GM18520 (cell line): ENCODE measurements around the gene PAQR5.
"Not testable (repeated sequence)": the region's sequence is repeated elsewhere in the genome, so short reads cannot be mapped to it uniquely, and the experiment has no call there.

ENCODE experiments used
- ATAC-seq: cut with Tn5 transposase; IDR thresholded peaks from one replicate; pipeline ENCODE4 v1.9.1; 2021; ENCODE audit not compliant: unreplicated experiment

Gene PAQR5

DNA sequence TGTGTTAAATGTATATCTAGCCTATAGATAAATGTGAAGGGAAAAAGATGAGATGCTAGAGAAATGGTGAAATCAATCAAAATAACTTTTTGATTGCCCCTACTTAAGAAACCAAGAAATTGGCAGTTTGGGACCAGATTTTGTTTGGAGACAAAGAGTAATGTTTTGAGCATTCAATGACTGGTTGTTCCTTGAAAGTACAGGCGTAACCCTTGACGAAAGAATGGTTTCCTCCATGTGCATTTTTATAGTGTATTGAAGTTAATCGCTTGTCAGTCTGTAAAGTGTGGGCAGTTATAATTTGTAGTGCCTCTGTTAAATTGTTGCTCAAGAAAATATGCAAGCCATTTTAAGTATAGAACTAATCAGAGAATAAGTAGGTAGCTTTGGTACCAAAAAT, 116.7 kb downstream of the PAQR5 start:
- no peak for ATAC-seq

DNA sequence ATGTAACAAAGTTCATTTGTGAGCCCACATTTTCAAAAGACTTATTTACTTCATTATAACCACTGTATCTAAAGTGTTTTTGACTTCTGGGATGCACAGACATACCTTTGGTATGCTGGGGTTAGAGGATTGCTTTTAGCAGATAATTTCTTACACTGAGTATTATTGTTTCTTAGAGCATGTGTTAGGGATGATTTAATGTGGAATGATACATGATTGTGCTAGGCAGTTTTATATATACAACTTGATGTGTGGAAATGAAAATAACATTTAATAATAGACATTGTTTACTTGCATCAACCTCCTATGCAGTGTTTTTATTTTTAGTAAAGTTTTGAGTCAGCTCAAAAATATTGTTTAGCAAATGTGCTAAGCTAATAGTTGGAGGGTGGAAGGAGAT, 118.9 kb downstream of the PAQR5 start:
- ATAC-seq, result no peak

DNA sequence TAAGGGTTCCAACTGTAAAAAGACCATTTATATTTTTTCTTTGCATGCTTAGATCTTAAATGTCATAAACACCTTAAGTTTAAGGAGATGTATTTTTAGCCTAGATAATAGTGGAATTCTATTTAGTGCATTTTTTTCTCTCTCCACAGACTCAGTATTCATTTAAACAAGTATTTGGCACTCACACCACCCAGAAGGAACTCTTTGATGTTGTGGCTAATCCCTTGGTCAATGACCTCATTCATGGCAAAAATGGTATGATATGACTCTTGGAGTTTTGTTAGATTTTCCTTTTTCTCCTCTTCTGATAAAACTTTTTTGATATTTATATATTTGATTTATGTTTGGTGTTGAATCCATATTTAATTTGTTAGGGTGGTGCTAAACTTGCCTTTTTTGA, 122.8 kb downstream of the PAQR5 start:
- no peak for ATAC-seq

DNA sequence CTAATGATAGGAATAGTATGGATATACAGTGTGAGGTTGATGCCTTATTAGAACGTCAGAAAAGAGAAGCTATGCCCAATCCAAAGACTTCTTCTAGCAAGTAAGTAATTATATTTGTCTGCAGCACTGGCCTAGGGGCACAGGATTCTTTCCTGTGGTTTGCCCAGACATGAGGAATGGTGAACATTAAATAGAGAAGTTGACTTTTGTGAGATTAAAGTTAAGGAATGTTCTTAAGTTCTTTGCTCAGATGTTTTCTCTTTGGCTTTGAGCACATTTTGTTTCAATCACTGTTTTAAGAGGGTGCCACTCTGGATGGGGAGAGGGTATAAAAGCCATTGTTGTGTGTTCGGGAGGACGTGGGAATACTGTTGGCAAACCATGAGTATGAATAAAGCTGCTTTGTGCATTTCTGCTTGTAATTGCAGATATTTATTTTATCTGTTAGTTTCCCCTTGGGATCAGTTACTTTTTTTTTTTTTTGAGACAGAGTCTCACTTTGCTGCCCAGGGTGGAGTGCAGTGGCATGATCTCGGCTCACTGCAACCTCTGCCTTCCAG, 123.7 kb downstream of the PAQR5 start:
- ATAC-seq, result no peak

DNA sequence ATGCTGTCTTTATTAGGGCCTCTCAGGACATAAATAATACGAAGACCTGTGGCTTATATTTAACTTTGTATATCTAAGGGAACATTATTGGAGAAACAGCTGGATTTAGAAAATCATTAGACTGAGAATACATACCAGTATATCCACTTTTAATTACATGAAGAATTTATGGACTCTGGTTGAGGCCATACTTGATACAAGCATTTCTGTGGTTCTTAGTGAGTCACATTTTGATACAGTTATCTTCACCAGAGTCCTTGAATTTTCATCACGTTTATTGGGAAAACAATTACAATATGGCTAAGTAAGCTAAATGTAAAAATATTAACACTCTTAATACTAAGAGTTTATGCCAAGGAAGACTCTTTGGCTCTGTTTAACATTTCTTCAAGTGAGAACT, 125.3 kb downstream of the PAQR5 start:
- ATAC-seq, result no peak

DNA sequence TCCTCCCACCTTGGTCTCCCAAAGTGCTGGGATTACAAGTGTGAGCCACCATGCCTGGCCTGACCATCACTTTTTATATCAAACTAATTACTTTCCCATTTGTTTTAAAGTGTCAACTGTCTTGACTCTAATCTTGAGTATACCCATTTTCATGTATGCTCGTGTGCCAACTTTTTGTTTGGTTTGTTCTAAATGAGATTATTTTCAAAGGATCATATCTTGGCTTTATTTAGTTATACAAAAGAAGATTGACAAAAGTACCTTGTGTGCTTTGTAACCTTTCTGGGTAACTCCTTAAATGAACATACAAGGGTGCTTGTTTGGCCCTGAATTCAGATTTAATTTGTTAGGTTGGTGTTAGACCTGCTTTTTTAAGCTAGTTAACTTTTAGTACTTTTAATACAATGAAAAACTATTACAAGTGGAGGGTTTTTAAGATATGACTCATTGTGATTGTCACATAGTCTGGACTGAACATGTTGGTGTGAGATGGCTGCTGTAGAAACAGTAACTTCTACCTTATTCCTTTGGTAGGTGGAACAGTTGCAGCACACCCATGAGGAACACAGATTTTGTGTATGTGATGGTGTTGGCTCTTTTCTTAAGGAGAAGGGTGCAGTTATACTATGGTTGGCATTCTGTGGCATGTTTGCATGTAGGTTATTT, 126.2 kb downstream of the PAQR5 start:
- ATAC-seq, result no peak

DNA sequence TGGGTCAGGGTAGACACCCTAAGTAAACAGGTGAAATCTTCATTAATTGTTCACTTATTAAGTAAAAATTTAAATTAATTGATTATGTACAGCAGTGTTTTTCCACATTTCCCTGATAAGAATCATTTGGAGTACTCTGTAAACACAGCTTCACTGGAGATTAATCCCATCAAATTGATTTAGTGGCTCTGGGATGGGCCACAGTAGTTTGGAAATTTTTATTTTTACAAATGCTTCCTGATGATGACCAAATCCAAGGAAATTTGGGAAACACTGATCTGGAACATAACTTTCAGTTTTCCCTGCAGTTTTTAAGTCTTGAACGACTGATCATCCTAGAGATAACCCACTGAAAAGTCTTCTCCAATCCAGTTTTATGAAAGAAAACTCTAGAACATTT, 135.1 kb downstream of the PAQR5 start:
- ATAC-seq, result no peak

DNA sequence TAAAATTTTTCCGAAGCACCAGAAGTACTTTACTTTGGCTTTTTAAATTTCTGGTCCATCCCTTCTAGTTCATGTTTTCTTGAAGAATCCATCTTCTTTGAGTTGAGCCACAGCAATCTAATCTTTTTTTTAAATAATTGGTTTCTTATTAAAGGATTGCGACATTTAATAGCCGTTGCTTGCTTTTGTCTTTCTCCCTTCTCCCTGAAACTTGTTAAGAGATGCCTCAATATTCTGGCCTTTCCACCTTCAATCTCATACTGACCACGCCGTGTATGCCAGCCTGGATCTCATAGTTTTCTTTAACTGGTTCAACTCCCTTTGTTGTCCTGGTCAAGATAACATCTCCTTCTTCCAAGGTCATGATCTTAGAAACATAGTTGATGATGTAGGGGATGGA, 135.5 kb downstream of the PAQR5 start:
- ATAC-seq, result no peak

DNA sequence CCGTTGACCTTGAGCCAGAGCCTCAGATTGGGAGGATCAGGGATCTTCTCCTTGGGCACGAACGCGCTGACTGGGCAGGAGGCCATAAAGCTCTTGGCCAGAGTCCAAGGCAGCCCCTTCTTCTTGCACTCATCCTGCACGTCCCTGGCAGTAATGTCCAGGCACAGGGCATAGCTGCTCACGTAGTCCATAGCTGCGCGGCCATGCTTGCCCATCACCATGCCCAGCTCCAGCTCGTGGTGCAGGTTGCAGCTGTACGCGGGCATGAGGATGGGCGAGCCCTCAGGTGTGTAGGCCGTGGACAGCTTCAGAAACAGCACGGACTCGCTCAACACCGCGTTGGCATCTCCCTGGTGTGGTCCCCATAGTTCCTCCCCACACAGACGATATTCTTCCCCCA, 136.0 kb downstream of the PAQR5 start:
- ATAC-seq, result no peak

DNA sequence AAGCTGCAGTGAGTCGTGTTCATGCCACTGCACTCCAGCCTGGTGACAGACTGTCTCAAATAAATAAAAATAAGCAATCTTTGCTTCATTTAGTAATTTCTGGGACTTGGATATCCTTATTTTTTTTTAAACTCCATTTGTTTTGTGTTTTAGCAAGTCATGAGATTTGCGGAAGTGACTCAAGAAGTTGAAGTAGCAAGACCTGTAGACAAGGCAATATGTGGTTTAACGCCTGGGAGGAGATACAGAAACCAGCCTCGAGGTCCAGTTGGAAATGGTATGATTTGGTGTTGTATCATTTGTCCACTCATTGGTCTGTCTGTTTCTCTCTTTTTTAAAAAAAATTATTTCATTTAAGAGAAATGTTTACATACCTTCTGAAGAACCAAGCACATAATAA, 137.3 kb downstream of the PAQR5 start:
- ATAC-seq, result no peak

DNA sequence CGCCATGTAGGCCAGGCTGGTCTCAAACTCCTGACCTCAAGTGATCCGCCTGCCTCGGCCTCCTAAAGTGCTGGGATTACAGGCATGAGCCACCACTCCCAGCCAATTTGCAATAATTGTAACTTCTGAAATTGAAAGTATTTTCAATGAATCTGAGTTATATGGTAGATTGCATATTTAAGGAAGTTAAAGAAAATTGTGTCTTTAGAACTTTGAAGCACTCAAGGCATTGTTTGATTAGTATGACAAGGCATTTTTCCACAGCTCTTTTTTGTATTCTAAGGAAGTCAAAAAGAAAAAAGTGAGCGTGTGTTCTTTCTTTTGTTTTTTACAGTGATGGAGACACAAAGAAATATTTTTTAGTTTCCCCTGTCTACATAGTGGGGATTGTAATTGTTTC, 138.2 kb downstream of the PAQR5 start:
- ATAC-seq, result no peak

DNA sequence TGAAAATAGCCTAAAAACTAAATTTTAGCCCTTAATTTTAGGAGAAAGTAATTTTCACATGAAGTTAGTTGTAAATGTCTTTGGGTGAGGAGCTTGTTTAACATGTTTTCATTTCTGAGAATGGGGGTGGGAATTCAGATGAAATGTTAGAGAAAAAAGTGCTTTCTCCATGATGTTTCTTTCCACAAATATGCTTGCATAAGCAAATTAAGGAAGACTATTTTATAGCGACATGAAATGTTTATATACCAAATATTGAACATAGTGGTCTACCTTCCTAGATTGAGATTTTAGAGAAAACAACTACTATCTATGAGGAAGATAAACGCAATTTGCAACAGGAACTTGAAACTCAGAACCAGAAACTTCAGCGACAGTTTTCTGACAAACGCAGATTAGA, 140.9 kb downstream of the PAQR5 start:
- ATAC-seq, result no peak

DNA sequence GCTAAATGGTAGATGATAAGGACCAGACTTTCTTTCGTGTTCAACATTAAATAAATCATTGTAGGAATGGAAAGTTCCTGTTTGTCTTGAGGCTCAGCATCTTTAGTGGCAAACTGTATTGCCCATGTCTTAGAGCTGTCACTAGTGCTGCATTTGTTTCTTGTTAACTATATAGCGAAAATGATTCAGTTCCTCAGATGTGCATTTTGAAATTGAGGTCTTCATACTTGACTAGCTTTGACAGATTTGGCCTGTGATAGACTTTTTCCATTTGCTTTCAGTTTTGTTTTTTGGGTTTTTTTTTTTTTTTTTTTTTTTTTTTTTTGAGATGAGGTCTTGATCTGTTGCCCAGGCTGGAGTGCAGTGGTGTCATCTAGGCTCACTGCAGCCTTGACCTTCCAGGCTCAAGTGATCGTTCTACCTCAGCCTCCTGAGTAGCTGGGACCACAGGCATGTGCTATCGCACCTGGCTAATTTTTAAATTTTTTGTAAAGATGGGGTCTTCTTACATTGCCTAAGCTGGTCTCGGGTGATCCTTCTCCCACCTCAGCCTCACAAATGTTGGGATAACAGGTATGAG, 144.4 kb downstream of the PAQR5 start:
- no peak for ATAC-seq

DNA sequence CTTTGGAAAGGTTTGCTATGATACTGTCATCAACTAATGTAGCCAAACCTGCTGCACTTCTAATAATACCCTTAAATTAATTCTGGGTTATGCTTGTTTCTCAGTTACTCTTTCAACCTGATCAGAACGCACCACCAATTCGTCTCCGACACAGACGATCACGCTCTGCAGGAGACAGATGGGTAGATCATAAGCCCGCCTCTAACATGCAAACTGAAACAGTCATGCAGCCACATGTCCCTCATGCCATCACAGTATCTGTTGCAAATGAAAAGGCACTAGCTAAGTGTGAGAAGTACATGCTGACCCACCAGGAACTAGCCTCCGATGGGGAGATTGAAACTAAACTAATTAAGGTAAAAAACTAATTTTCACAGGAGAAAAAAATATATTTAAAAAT, 146.0 kb downstream of the PAQR5 start:
- no peak for ATAC-seq

DNA sequence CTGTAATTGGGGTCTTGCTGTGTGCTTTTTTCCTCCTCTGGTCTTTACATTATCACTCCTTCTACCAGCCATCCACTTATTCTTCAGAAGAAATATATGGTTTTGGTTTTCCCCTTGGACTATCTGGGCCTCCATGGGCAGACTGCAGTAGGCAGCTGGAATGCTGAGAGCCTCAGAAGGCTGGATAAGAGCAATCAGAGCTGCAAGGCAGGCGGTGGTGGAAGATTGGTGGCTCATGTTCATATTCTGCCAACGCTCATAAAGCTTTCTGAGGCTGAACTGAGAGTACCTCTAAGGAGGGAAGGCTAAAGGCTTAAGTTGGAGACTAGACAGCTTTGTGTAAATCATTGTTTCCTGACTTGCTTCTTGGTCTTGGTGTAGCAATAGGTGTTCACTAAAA, 148.2 kb downstream of the PAQR5 start:
- no peak for ATAC-seq

DNA sequence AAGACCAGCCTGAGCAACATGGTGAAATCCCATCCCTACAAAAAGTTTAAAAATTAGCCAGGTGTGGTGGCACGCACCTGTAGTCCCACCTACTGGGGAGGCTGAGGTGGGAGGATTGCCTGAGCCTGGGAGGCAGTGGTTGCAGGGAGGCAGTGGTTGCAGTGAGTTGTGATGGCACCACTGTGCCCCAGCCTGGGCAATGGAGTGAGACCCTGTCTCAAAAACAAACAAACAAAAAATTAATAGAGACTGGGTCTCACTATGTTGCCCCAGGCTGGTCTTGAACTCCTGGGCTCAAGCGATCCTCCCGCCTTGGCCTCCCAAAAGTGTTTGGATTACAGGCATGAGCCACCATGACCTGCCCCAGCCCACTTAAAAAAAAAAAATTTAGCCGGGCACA, 151.5 kb downstream of the PAQR5 start:
- not testable (repeated sequence) for ATAC-seq

DNA sequence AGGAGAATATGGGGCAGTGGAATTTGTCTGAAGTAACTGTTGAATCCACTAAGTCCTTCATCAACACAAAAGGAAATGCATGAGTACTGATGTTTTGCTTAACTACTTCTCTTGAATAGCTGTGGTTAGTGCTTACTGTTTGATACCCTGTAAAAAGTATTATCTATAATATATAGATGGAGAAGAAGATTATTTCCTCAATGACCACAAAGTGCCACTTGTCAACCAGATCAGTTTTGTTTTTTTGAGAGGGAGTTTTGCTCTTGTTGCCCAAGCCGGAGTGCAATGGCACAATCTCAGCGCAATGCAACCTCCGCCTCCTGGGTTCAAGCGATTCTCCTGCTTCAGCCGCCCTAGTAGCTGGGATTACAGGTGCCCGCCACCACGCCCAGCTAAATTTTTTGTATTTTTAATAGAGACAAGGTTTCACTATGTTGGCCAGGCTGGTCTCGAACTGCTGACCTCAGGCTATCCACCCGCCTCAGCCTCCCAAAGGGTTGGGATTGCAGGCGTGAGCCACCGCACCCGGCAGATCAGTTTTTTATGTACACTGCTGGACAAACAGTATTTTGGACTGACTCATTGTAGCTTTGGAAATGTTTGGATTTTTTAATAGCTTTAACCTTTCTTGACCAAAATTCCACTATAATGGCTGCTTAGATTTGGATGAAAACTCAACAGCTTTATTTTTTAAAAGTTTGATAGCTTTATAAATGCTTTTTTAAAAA, 152.4 kb downstream of the PAQR5 start:
- no peak for ATAC-seq

DNA sequence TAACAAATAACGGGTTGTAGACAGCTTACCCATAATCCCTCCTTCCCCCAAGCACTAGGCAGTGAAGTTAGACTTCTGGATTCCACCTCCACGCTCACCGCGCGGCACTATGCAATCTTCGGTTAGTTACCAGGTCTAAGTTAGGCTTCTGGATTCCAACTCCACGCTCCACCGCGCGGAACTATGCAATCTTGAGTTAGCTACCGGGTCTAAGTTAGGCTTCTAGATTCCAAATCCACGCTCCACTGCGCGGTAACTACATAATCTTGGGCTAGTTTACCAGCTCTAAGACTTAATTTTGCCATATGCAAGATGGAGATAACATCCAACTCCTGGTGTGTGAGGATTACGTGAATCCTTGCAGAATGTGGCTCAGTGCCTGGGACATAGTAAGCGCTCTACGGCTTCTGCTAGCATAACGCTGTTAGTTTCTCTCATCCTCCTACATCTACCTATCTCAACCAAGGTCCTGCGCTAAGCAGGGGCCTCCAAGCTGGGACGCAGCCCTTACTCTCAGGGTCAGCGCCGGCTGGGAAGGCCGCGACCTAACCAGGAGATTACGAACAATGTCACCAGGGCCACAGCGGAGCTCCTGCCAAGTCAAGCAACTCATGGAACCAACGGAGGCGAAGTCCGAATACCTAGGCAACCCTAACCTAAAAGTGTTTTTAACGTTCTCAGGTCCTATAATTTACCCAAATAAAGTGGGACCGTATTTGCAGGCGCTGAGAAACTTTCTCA, 153.4 kb downstream of the PAQR5 start:
- peak; percentile 15 for ATAC-seq

DNA sequence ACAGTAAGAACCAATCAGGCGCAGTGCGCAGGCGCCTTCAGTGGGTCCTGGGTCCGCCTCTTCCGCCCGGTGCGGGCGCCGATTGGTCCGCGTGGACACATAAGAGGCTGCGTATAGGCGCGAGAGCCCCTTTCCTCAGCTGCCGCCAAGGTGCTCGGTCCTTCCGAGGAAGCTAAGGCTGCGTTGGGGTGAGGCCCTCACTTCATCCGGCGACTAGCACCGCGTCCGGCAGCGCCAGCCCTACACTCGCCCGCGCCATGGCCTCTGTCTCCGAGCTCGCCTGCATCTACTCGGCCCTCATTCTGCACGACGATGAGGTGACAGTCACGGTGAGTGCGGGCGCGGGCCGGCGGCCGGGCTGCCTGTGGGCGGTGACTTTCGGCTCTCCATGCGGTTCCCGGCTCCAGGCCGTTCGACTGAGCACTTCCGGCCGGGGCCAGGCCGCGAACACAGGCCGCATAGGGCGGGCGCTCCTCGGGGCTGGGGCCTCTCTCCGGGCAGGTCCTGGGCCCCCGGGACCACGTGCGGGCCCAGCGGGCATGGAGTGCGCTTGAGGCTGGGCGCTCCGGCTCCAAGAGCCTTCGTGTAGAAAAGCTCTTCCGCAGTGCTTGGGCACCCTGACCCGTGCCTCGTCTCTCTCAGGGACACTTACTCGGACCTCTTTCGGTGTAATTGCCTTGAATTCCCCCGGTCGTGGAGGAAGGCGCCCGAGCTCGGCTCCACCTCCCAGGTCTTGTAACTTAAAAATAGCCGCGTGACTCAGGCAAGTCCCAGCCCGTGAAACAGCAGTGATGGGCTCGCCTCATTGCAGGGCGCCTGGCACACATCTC, 154.2 kb downstream of the PAQR5 start, which contains the start of gene RPLP1:
RPLP1 (plus strand) TSS at position 127 of the 830 bp plus-strand sequence; CDS start at position 258, 131 bp downstream.
- peak; percentile 80 for ATAC-seq

DNA sequence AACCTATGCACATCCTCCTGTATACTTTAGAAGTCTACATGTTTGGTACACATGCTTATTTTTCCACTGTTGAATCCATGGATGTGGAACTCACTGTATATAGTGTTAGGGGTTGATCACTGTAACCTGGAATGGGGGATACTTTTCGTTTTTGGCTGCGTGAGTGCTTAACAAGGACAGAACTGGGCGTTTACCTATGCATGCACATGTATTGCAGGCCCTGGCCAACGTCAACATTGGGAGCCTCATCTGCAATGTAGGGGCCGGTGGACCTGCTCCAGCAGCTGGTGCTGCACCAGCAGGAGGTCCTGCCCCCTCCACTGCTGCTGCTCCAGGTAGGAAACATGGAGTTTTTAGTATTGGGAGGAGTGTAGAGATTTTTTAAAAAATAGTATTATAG, 156.2 kb downstream of the PAQR5 start:
- ATAC-seq, result no peak
